GM21825 (cell line): ENCODE data around the gene RGS11.
"Not testable (repeated sequence)": the region's sequence is repeated elsewhere in the genome, so short reads cannot be mapped to it uniquely, and the experiment has no call there.

ENCODE experiments used
- ATAC-seq: cut with Tn5 transposase; IDR thresholded peaks from one replicate; pipeline ENCODE4 v1.9.1; 2021; ENCODE audit warnings: mild to moderate bottlenecking, moderate library complexity; ENCODE audit not compliant: unreplicated experiment

The RGS11 gene

GRCh38 chr16:234468-235305 is 41.1 kb downstream of the RGS11 start, which contains the start of gene FAM234A:
Gene FAM234A, plus strand, starts transcription at chr16:234821. Its CDS starts 19,593 bp downstream, at chr16:254414.
- ATAC-seq, result peak; percentile 80

GRCh38 chr16:230949-231348 is 44.8 kb downstream of the RGS11 start:
- ATAC-seq, result no peak

- ATAC-seq, result not testable (repeated sequence)
Measured at GRCh38 chr16:230351-230750, 45.4 kb downstream of the RGS11 start.

GRCh38 chr16:229731-230281 is 45.9 kb downstream of the RGS11 start:
- ATAC-seq, result no peak

GRCh38 chr16:228852-229730 is 46.7 kb downstream of the RGS11 start, which contains the start of gene LUC7L:
Gene LUC7L, minus strand, starts transcription at chr16:229449. Its CDS starts 110 bp downstream, at chr16:229339.
- peak; percentile 80 for ATAC-seq

GRCh38 chr16:228151-228851 is 47.4 kb downstream of the RGS11 start:
- ATAC-seq, result no peak

- ATAC-seq, result no peak
Measured at GRCh38 chr16:220021-220420, 55.7 kb downstream of the RGS11 start.
